Fibroblast of villous mesenchyme (primary cell): ENCODE results near the gene KRT6B. TPM values are rescaled to one million over a fixed set of nuclear protein-coding genes. Genes with fewer than 3 reads are reported as not detected.
"Not testable (repeated sequence)": the region's sequence is repeated elsewhere in the genome, so short reads cannot be mapped to it uniquely, and the experiment has no call there.

Experiments used
- DNase-seq: peaks from one replicate; pipeline ENCODE4 v3.0.0-alpha.2; 2010; ENCODE audit warnings: low read depth
- H3K4me3 ChIP-seq: 2 replicates; pipeline ENCODE4 v1.5.1; 2011; ENCODE audit warnings: low read depth, mild to moderate bottlenecking, low read length
- CTCF ChIP-seq: IDR thresholded peaks from 2 replicates; pipeline ENCODE4 v1.5.1; 2012; ENCODE audit warnings: low read depth, mild to moderate bottlenecking, low read length; ENCODE audit not compliant: insufficient read depth
- total RNA-seq: library from RNA; depleted of rRNA; stranded (reverse); fragments of >200 nt; gene quantifications from 2 replicates; pipeline ENCODE4 v1.2.3, GENCODE V29; 2012

Gene KRT6B
- total RNA-seq, 1 donor: not detected

GRCh38 chr12:52469853-52470252 is 17.9 kb upstream of the KRT6B start:
- no peak for DNase-seq
- H3K4me3 ChIP-seq: no peak overlapping the region
- no peak for TF ChIP-seq CTCF

DNA sequence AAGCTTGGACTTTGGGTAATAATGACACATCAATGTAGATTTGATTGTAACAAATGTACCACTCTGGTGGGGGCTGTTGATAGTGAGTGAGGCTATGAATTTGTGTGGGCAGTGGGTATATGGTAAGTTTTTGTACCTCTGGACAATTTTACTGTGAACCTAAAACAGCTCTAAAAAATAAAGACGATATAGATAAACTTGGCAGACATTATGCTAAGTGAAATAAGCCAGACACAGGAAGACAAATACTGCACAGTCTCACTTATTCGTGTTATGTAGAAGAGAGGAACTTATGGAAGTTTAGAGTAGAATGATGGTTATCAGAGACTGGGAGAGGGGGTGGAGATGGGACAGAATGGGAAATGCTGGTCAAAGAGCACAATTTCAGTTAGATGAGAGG is 13.0 kb upstream of the KRT6B start:
- no peak overlapping the region for H3K4me3 ChIP-seq
- no peak for TF ChIP-seq CTCF
- DNase-seq: no peak

DNA sequence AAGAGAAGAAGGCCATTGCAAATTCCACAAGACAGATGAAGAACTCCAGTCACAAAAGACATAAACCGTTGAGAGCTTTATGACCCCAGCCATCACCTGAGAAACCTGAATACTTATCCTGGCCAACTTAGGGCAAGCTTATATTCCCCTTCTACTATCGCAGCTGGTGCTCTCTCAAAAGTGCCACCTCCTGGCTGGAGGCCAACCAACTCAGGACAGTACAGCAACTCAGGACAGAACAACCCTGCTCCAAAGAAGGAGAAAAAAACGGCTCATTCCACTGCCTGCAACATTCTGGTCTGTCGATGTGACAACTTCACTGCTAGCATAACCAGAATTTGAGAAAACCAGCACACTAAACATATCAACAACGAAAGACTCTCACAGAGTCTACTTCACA is 9.7 kb upstream of the KRT6B start:
- DNase-seq: no peak
- no peak for TF ChIP-seq CTCF
- no peak overlapping the region for H3K4me3 ChIP-seq

DNA sequence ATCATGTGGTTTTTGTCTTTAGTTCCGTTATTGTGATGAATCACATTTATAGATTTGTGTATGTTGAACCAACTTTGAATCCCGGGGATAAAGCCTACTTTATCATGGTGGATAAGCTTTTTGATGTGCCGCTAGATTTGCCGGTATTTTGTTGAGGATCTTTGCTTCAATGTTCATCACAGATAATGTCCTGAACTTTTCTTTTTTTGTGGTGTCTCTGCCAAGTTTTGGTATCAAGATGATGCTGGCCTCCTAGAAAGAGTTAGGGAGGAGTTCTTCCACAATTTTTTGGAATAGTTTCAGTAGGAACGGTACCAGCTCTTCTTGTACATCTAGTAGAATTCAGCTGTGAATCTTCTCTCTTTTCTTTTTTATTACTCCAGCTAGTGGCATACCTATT is 6.9 kb upstream of the KRT6B start:
- no peak overlapping the region for H3K4me3 ChIP-seq
- DNase-seq: no peak
- TF ChIP-seq CTCF: no peak

DNA sequence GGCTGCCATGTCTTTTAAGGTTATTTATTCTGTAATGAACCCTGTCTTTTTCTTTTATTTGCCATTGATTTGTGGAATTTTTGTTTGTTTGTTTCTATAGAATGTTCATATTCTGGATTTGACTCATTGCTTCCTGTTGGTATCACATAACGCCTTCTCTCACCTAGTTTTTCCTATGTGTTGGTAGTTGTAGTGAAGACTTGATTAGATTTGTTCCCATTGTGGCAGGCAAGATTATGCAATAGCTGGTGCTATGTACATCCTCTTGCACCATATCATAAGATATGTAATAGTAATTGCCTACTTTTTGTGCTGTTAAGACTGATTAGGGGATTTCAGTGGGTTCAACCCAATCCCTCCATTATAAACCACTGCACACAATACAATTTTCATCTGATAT is 3.9 kb upstream of the KRT6B start:
- no peak for TF ChIP-seq CTCF
- DNase-seq: peak; percentile 28
- no peak overlapping the region for H3K4me3 ChIP-seq

- H3K4me3 ChIP-seq: no peak overlapping the region
- DNase-seq: no peak
- TF ChIP-seq CTCF: no peak
These were observed 2.7 kb upstream of the KRT6B start for GRCh38 chr12:52454411-52455201.

DNA sequence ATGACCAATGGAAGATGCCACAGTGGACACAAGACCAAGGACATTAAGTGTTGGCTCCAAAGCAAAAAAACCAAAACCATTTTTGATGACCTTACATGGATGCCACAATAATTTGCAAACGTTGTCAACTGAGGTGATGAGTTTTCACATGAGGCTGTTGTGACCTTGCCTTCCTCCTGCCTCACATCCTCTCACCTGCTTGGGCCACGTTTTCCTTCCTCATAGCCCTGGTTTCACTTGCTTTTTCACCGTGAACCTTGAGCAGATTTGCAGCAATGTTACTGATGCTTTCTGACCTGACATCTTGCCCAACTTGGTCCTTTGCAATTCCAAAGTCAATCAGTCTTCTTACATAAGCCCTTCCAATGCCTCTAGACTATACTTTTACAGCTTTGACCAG is 3.7 kb downstream of the KRT6B start:
- H3K4me3 ChIP-seq: no peak overlapping the region
- TF ChIP-seq CTCF: no peak
- no peak for DNase-seq

DNA sequence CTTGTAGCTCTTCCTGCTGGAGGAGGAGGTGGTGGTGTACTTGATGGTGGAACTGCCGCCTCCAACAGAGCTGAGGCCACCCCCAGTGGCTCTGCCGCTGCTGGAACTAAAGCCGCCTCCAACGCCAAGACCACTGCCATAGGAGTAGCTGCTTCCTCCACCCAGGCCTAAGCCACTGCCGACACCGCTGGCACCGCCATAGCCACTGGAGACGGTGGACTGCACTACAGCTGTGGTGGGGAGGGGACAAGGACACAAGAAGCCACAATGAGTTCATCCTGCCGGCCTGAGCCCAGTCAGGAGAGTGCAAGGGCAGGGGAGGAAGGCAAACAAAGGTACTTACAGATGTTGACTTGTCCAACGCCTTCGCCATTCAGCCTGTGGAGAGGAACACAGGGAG is 4.8 kb downstream of the KRT6B start:
- H3K4me3 ChIP-seq, DNase-seq: not testable (repeated sequence)
